Iris pigment epithelial cell (primary cell): ENCODE data around the gene AGBL4.

ENCODE experiments used
- DNase-seq: peaks from one replicate; pipeline ENCODE4 v3.0.0-alpha.2; 2011; ENCODE audit warnings: low read depth

The AGBL4 gene

GRCh38 chr1:48765335-48765734, 1258.4 kb downstream of the AGBL4 start:
- no peak for DNase-seq

- DNase-seq: no peak
Measured at GRCh38 chr1:48761986-48762385, 1261.8 kb downstream of the AGBL4 start.

GRCh38 chr1:48761411-48761810, 1262.3 kb downstream of the AGBL4 start:
- no peak for DNase-seq

- DNase-seq: no peak
Measured at GRCh38 chr1:48760857-48761256, 1262.9 kb downstream of the AGBL4 start.

- DNase-seq: no peak
Measured at GRCh38 chr1:48758976-48759375, 1264.8 kb downstream of the AGBL4 start.

GRCh38 chr1:48757363-48757762, 1266.4 kb downstream of the AGBL4 start:
- DNase-seq: no peak

GRCh38 chr1:48756683-48757316, 1267.0 kb downstream of the AGBL4 start:
- DNase-seq: no peak

GRCh38 chr1:48753293-48753692, 1270.5 kb downstream of the AGBL4 start:
- DNase-seq: no peak

GRCh38 chr1:48750109-48750508, 1273.6 kb downstream of the AGBL4 start:
- no peak for DNase-seq

GRCh38 chr1:48749068-48749467, 1274.7 kb downstream of the AGBL4 start:
- DNase-seq: no peak

GRCh38 chr1:48746906-48747305, 1276.8 kb downstream of the AGBL4 start:
- no peak for DNase-seq

- DNase-seq: no peak
Measured at GRCh38 chr1:48744032-48744431, 1279.7 kb downstream of the AGBL4 start.

GRCh38 chr1:48743480-48743879, 1280.3 kb downstream of the AGBL4 start:
- DNase-seq: no peak

- DNase-seq: no peak
Measured at GRCh38 chr1:48741380-48741779, 1282.4 kb downstream of the AGBL4 start.

GRCh38 chr1:48740621-48741020, 1283.1 kb downstream of the AGBL4 start:
- no peak for DNase-seq

GRCh38 chr1:48739091-48739490, 1284.7 kb downstream of the AGBL4 start:
- DNase-seq: no peak

GRCh38 chr1:48738356-48738755, 1285.4 kb downstream of the AGBL4 start:
- DNase-seq: no peak

GRCh38 chr1:48735796-48736195, 1288.0 kb downstream of the AGBL4 start:
- no peak for DNase-seq

- no peak for DNase-seq
Measured at GRCh38 chr1:48730164-48730910, 1293.4 kb downstream of the AGBL4 start.

GRCh38 chr1:48728584-48728983, 1295.2 kb downstream of the AGBL4 start:
- no peak for DNase-seq

- DNase-seq: no peak
Measured at GRCh38 chr1:48726557-48727215, 1297.1 kb downstream of the AGBL4 start.

- no peak for DNase-seq
Measured at GRCh38 chr1:48726139-48726538, 1297.6 kb downstream of the AGBL4 start.

- DNase-seq: no peak
Measured at GRCh38 chr1:48725341-48726046, 1298.3 kb downstream of the AGBL4 start.
